Right lobe of liver (tissue), 6 donors: Measurements from ENCODE around the gene CEND1. TPM values are rescaled to one million over a fixed set of nuclear protein-coding genes. Genes with fewer than 3 reads are reported as not detected.
A peak's percentile ranks its signal among the peaks of the same experiment; 100 is the strongest.

ENCODE experiments used
- ATAC-seq, 4 donors: fragments of 200-7000 bp; cut with Tn5 transposase; one replicate each; pipeline ENCODE4 v1.9.1; 2020; ENCODE audit warnings: mild to moderate bottlenecking in 4 of 4, moderate library complexity in 4 of 4
- DNase-seq, 3 donors: peaks; one replicate each; pipeline ENCODE4 v3.0.0-alpha.2; 2020
- H3K27ac ChIP-seq, 3 donors: fragments of 200-600 bp; one replicate each; pipeline ENCODE4 v1.8.0; 2022
- H3K27me3 ChIP-seq, 2 donors: fragments of 200-600 bp; one replicate each; pipeline ENCODE4 v1.8.0; 2022
- H3K36me3 ChIP-seq, 4 donors: fragments of 200-600 bp; sonication (generic) in 1 of 4; one replicate each; pipeline versions ENCODE4 v1.5.1 to v1.8.0; 2017 to 2022; ENCODE audit warnings: control low read depth in 1 of 4
- H3K4me1 ChIP-seq, 4 donors: fragments of 200-600 bp; sonication (generic) in 1 of 4; one replicate each; pipeline versions ENCODE4 v1.5.1 to v1.8.0; 2017 to 2022; ENCODE audit warnings: control low read depth in 1 of 4
- H3K4me3 ChIP-seq, 3 donors: fragments of 200-600 bp; one replicate each; pipeline ENCODE4 v1.8.0; 2022
- H3K9me3 ChIP-seq, 4 donors: fragments of 200-600 bp; sonication (generic) in 1 of 4; one replicate each; pipeline versions ENCODE4 v1.5.1 to v1.8.0; 2017 to 2022; ENCODE audit warnings: control low read depth in 1 of 4
- POLR2A ChIP-seq: fragments of 450-650 bp; IDR thresholded peaks from one replicate; pipeline ENCODE4 v1.6.1; 2017; ENCODE audit warnings: antibody characterized with exemption, mild to moderate bottlenecking
- WGBS: methylation state at CpG from one replicate; pipeline ENCODE4 v1.1.6; 2018; ENCODE audit warnings: low coverage, low lambda C conversion rate; ENCODE audit not compliant: insufficient coverage; ENCODE audit errors: missing lambda C conversion rate; 5-methylcytosine and 5-hydroxymethylcytosine counted together
- intact Hi-C, 2 donors: fragments of 100-400 bp; cut with DNase I; formaldehyde crosslinking; loops; one replicate each; pipeline versions ENCODE4 v1.11.2 to v1.14.1; 2022
- total RNA-seq, 6 experiments: library from RNA; depleted of rRNA in 2 of 6; stranded (reverse); fragments of >200 nt in 2 of 6; fragmentation: NEBNext Ultra II Directional in 3 of 6; extraction: Animal tissue kit (Norgen Biotek cat#: 25700) in 3 of 6; gene quantifications; one replicate each; pipeline versions ENCODE4 v1.1.0 to v1.2.4, GENCODE V29; 2016 to 2023
- TF ChIP-seq, protein P1 (sequence below), 4 donors: fragments of 200-600 bp in 3 of 4; fragments of 450-650 bp in 1 of 4; IDR thresholded peaks; one replicate each; pipeline versions ENCODE4 v1.5.1 to v1.8.0; 2016 to 2022; ENCODE audit warnings: antibody characterized with exemption in 4 of 4, mild to moderate bottlenecking in 2 of 4
- donor health status: DM: no; HTN: yes; CAD: no.
- donor health status: DM: no; HTN: no; CAD: no.
- donor health status: DM: no; HTN: no; CAD: no.
- donor health status: DM: no; HTN: yes; CAD: no.
- donor health status: DM: no; HTN: yes; CAD: no.

Gene CEND1
- total RNA-seq, 6 experiments from 2014 or later = not detected

GRCh38 chr11:826227-826621 lies 36.3 kb upstream of the CEND1 start:
- DNase-seq = no peak
- no peak for TF ChIP-seq POLR2A
- TF ChIP-seq, protein P1, sequence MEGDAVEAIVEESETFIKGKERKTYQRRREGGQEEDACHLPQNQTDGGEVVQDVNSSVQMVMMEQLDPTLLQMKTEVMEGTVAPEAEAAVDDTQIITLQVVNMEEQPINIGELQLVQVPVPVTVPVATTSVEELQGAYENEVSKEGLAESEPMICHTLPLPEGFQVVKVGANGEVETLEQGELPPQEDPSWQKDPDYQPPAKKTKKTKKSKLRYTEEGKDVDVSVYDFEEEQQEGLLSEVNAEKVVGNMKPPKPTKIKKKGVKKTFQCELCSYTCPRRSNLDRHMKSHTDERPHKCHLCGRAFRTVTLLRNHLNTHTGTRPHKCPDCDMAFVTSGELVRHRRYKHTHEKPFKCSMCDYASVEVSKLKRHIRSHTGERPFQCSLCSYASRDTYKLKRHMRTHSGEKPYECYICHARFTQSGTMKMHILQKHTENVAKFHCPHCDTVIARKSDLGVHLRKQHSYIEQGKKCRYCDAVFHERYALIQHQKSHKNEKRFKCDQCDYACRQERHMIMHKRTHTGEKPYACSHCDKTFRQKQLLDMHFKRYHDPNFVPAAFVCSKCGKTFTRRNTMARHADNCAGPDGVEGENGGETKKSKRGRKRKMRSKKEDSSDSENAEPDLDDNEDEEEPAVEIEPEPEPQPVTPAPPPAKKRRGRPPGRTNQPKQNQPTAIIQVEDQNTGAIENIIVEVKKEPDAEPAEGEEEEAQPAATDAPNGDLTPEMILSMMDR (IDR thresholded peaks at IDR 0.05) = no peak
- Histone ChIP-seq H3K4me1 (peaks cover 0 to 76% (median 37%) of the 10 kb centered on the region in 4 donors), H3K4me3 (no peak overlapping the region), H3K27ac (peak overlapping the region in 1 of 3 donors; percentile 20), H3K9me3 (no peaks in the 10 kb centered on the region), H3K36me3 (peaks cover 0 to 24% (median 7%) of the 10 kb centered on the region in 4 donors), H3K27me3 (no peaks in the 10 kb centered on the region)
- intact Hi-C loops = no loop called here
- ATAC-seq = no peak
- WGBS = 19% methylated on average over 5 of the region's 9 CpGs

- DNase-seq (peak in 1 of 3 donors; percentile 73), ATAC-seq (peak in 2 of 4 donors; percentile 0 to 3)
- no peak for TF ChIP-seq POLR2A
- TF ChIP-seq, protein P1 (IDR thresholded peaks at IDR 0.05) = no peak
- Histone ChIP-seq H3K36me3 (peaks cover 0 to 24% (median 7%) of the 10 kb centered on the region in 4 donors), H3K4me3 (no peak overlapping the region), H3K9me3 (no peaks in the 10 kb centered on the region), H3K27ac (peak overlapping the region in 1 of 3 donors; percentile 20), H3K27me3 (no peaks in the 10 kb centered on the region), H3K4me1 (peaks cover 0 to 74% (median 34%) of the 10 kb centered on the region in 4 donors)
- intact Hi-C loops = no loop called here
- 42% methylated on average over 6 of the region's 12 CpGs for WGBS
Observed at GRCh38 chr11:825366-826226, 35.7 kb upstream of the CEND1 start.

- Histone ChIP-seq H3K27me3 (no peaks in the 10 kb centered on the region), H3K9me3 (no peaks in the 10 kb centered on the region), H3K27ac (no peak overlapping the region), H3K36me3 (peaks cover 0 to 24% (median 7%) of the 10 kb centered on the region in 4 donors), H3K4me1 (peaks cover 0 to 72% (median 30%) of the 10 kb centered on the region in 4 donors), H3K4me3 (no peak overlapping the region)
- intact Hi-C loops = no loop called here
- no peak for TF ChIP-seq POLR2A
- TF ChIP-seq, protein P1 (IDR thresholded peaks at IDR 0.05) = no peak
- ATAC-seq (peak in 1 of 4 donors; percentile 0), DNase-seq (no peak)
- 46% methylated on average over 7 of the region's 11 CpGs for WGBS
Observed at GRCh38 chr11:824942-825341, 35.1 kb upstream of the CEND1 start.

- no CpG with 5 or more reads among the region's 59 CpGs for WGBS
- no peak overlapping the region for H3K27ac ChIP-seq
- H3K9me3 ChIP-seq = no peaks in the 10 kb centered on the region
- peaks cover 0 to 66% (median 28%) of the 10 kb centered on the region in 4 donors for H3K4me1 ChIP-seq
- DNase-seq = no peak
- no peak for ATAC-seq
- H3K36me3 ChIP-seq = peaks cover 0 to 24% (median 7%) of the 10 kb centered on the region in 4 donors
- no peaks in the 10 kb centered on the region for H3K27me3 ChIP-seq
- TF ChIP-seq, protein P1 (IDR thresholded peaks at IDR 0.05) = no peak
- TF ChIP-seq POLR2A = no peak
- no peak overlapping the region for H3K4me3 ChIP-seq
- intact Hi-C loops = no loop called here
Observed at GRCh38 chr11:824292-824880, 34.5 kb upstream of the CEND1 start.
